ENCODE results near the gene PCGF2.

PCGF2 gene

GRCh38 chr17:38768417-38768816, 20.3 kb upstream of the PCGF2 start:
- Mint-ChIP-seq H3K4me3 (no peak overlapping the region), H3K4me1 (ENCODE audit: low read depth) (no peaks in the 10 kb centered on the region), H3K27ac (no peak overlapping the region), H3K36me3 (ENCODE audit: low read depth) (peaks cover 78% of the 10 kb centered on the region), H3K9me3 (no peaks in the 10 kb centered on the region), H3K27me3 (no peaks in the 10 kb centered on the region)

GRCh38 chr17:38766341-38766740, 18.2 kb upstream of the PCGF2 start:
- Mint-ChIP-seq H3K27ac (no peak overlapping the region), H3K4me1 (ENCODE audit: low read depth) (no peaks in the 10 kb centered on the region), H3K36me3 (ENCODE audit: low read depth) (peaks cover 80% of the 10 kb centered on the region)

GRCh38 chr17:38762231-38762630, 14.1 kb upstream of the PCGF2 start:
- Mint-ChIP-seq H3K4me1 (ENCODE audit: low read depth) (peaks cover 3% of the 10 kb centered on the region), H3K9me3 (no peaks in the 10 kb centered on the region), H3K27ac (no peak overlapping the region), H3K27me3 (no peaks in the 10 kb centered on the region), H3K4me3 (no peak overlapping the region), H3K36me3 (ENCODE audit: low read depth) (peaks cover 77% of the 10 kb centered on the region)

More at GRCh38 chr17:38766341-38766740, 18.2 kb upstream of the PCGF2 start:
- H3K9me3 Mint-ChIP-seq = no peaks in the 10 kb centered on the region
- no peaks in the 10 kb centered on the region for H3K27me3 Mint-ChIP-seq
- H3K4me3 Mint-ChIP-seq = no peak overlapping the region

GRCh38 chr17:38761612-38762011, 13.5 kb upstream of the PCGF2 start:
- no peak overlapping the region for H3K4me3 Mint-ChIP-seq
- no peaks in the 10 kb centered on the region for H3K9me3 Mint-ChIP-seq
- peaks cover 3% of the 10 kb centered on the region for H3K4me1 Mint-ChIP-seq (ENCODE audit: low read depth)
- H3K36me3 Mint-ChIP-seq (ENCODE audit: low read depth) = peaks cover 71% of the 10 kb centered on the region
- peak overlapping the region; percentile 62 for H3K27ac Mint-ChIP-seq
- no peaks in the 10 kb centered on the region for H3K27me3 Mint-ChIP-seq

GRCh38 chr17:38753071-38753506, 5.0 kb upstream of the PCGF2 start:
- H3K9me3 Mint-ChIP-seq = no peaks in the 10 kb centered on the region
- H3K36me3 Mint-ChIP-seq (ENCODE audit: low read depth) = peaks cover 30% of the 10 kb centered on the region
- peak overlapping the region; percentile 98 for H3K4me3 Mint-ChIP-seq
- H3K27ac Mint-ChIP-seq = peak overlapping the region; percentile 99
- peaks cover 53% of the 10 kb centered on the region for H3K4me1 Mint-ChIP-seq (ENCODE audit: low read depth)
- peaks cover 25% of the 10 kb centered on the region for H3K27me3 Mint-ChIP-seq

- peak within 1 kb of the TSS; percentile 99 for H3K27ac Mint-ChIP-seq
- H3K4me3 Mint-ChIP-seq = peak within 1 kb of the TSS; percentile 98
- H3K36me3 Mint-ChIP-seq (ENCODE audit: low read depth) = peaks cover 27% of the 10 kb centered on the region
- no peaks in the 10 kb centered on the region for H3K9me3 Mint-ChIP-seq
- H3K27me3 Mint-ChIP-seq = peaks cover 25% of the 10 kb centered on the region
- H3K4me1 Mint-ChIP-seq (ENCODE audit: low read depth) = peaks cover 53% of the 10 kb centered on the region
Observed at GRCh38 chr17:38752308-38753070, 4.4 kb upstream of the PCGF2 start, which contains the start of gene PSMB3. TSS of gene PSMB3 (plus strand) at chr17:38752741. CDS start at chr17:38752827, 86 bp downstream.

GRCh38 chr17:38751808-38752307, 3.7 kb upstream of the PCGF2 start:
- peaks cover 27% of the 10 kb centered on the region for H3K36me3 Mint-ChIP-seq (ENCODE audit: low read depth)

GRCh38 chr17:38751144-38751807, 3.1 kb upstream of the PCGF2 start:
- peaks cover 32% of the 10 kb centered on the region for H3K27me3 Mint-ChIP-seq
- H3K4me3 Mint-ChIP-seq = peak overlapping the region; percentile 98
- H3K36me3 Mint-ChIP-seq (ENCODE audit: low read depth) = peaks cover 23% of the 10 kb centered on the region
- peaks cover 60% of the 10 kb centered on the region for H3K4me1 Mint-ChIP-seq (ENCODE audit: low read depth)
- H3K9me3 Mint-ChIP-seq = no peaks in the 10 kb centered on the region
- peak overlapping the region; percentile 99 for H3K27ac Mint-ChIP-seq

More at GRCh38 chr17:38751808-38752307, 3.7 kb upstream of the PCGF2 start:
- H3K4me1 Mint-ChIP-seq (ENCODE audit: low read depth) = peaks cover 54% of the 10 kb centered on the region
- H3K27me3 Mint-ChIP-seq = peaks cover 26% of the 10 kb centered on the region
- peak overlapping the region; percentile 99 for H3K27ac Mint-ChIP-seq
- peak overlapping the region; percentile 98 for H3K4me3 Mint-ChIP-seq
- H3K9me3 Mint-ChIP-seq = no peaks in the 10 kb centered on the region

- Mint-ChIP-seq H3K27me3 (peaks cover 40% of the 10 kb centered on the region), H3K36me3 (ENCODE audit: low read depth) (peaks cover 16% of the 10 kb centered on the region), H3K4me3 (peak overlapping the region; percentile 98), H3K9me3 (no peaks in the 10 kb centered on the region), H3K4me1 (ENCODE audit: low read depth) (peaks cover 60% of the 10 kb centered on the region), H3K27ac (no peak overlapping the region)
Observed at GRCh38 chr17:38750312-38751121, 2.4 kb upstream of the PCGF2 start.

GRCh38 chr17:38750044-38750311, 1.8 kb upstream of the PCGF2 start:
- Mint-ChIP-seq H3K9me3 (no peaks in the 10 kb centered on the region), H3K36me3 (ENCODE audit: low read depth) (peaks cover 15% of the 10 kb centered on the region), H3K4me3 (peak overlapping the region; percentile 69), H3K27ac (no peak overlapping the region), H3K27me3 (peaks cover 40% of the 10 kb centered on the region), H3K4me1 (ENCODE audit: low read depth) (peaks cover 60% of the 10 kb centered on the region)

- Mint-ChIP-seq H3K4me1 (ENCODE audit: low read depth) (peaks cover 56% of the 10 kb centered on the region), H3K27ac (no peak overlapping the region), H3K27me3 (peaks cover 44% of the 10 kb centered on the region), H3K4me3 (peak overlapping the region; percentile 69), H3K9me3 (no peaks in the 10 kb centered on the region), H3K36me3 (ENCODE audit: low read depth) (peaks cover 11% of the 10 kb centered on the region)
Observed at GRCh38 chr17:38749223-38750043, 1.3 kb upstream of the PCGF2 start.

GRCh38 chr17:38748892-38749222, 721 bp upstream of the PCGF2 start:
- H3K27ac Mint-ChIP-seq = no peak overlapping the region
- peaks cover 51% of the 10 kb centered on the region for H3K4me1 Mint-ChIP-seq (ENCODE audit: low read depth)
- H3K27me3 Mint-ChIP-seq = peaks cover 44% of the 10 kb centered on the region
- H3K36me3 Mint-ChIP-seq (ENCODE audit: low read depth) = peaks cover 8% of the 10 kb centered on the region
- H3K4me3 Mint-ChIP-seq = peak overlapping the region; percentile 69
- no peaks in the 10 kb centered on the region for H3K9me3 Mint-ChIP-seq

- Mint-ChIP-seq H3K4me1 (ENCODE audit: low read depth) (peaks cover 44% of the 10 kb centered on the region), H3K36me3 (ENCODE audit: low read depth) (peaks cover 2% of the 10 kb centered on the region), H3K4me3 (peak overlapping the region; percentile 67), H3K27ac (no peak overlapping the region), H3K9me3 (no peaks in the 10 kb centered on the region), H3K27me3 (peaks cover 44% of the 10 kb centered on the region)
Observed at GRCh38 chr17:38747463-38748148, 530 bp downstream of the PCGF2 start.

Measured in stimulated activated naive CD8-positive, alpha-beta T cell treated with anti-CD3 and anti-CD28 coated beads, Interleukin-15, Interleukin-2, amounts not matched to agents 100 ng/mL and 50 ng/mL, for 24 hours (primary cell).